HG02970 (cell line): ENCODE measurements around the gene MAFG.

Experiments used
- ATAC-seq: cut with Tn5 transposase; IDR thresholded peaks from one replicate; pipeline ENCODE4 v1.9.1; 2021; ENCODE audit warnings: mild to moderate bottlenecking, moderate library complexity, moderate number of reproducible peaks; ENCODE audit not compliant: unreplicated experiment, low FRiP score

The MAFG gene

GRCh38 chr17:81912441-81913309, 14.9 kb downstream of the MAFG start:
- no peak for ATAC-seq

GRCh38 chr17:81911969-81912368, 15.6 kb downstream of the MAFG start:
- ATAC-seq, result no peak

GRCh38 chr17:81911277-81911961, 16.1 kb downstream of the MAFG start, which contains the start of gene PCYT2:
TSS of gene PCYT2 (minus strand) at chr17:81911399. CDS start at chr17:81911355, 44 bp downstream.
- peak; percentile 67 for ATAC-seq

GRCh38 chr17:81910840-81911276, 16.7 kb downstream of the MAFG start:
- ATAC-seq, result peak; percentile 42

GRCh38 chr17:81909966-81910839, 17.3 kb downstream of the MAFG start:
- ATAC-seq, result no peak

GRCh38 chr17:81909231-81909630, 18.3 kb downstream of the MAFG start:
- no peak for ATAC-seq

- no peak for ATAC-seq
Observed at GRCh38 chr17:81908793-81909192, 18.7 kb downstream of the MAFG start.

GRCh38 chr17:81907219-81908145, 20.1 kb downstream of the MAFG start:
- no peak for ATAC-seq

- ATAC-seq, result no peak
Observed at GRCh38 chr17:81906476-81907218, 20.9 kb downstream of the MAFG start.

GRCh38 chr17:81905993-81906392, 21.5 kb downstream of the MAFG start:
- ATAC-seq, result no peak

GRCh38 chr17:81905424-81905875, 22.1 kb downstream of the MAFG start:
- ATAC-seq, result no peak

GRCh38 chr17:81904600-81905423, 22.7 kb downstream of the MAFG start:
- no peak for ATAC-seq

GRCh38 chr17:81903896-81904599, 23.5 kb downstream of the MAFG start:
- ATAC-seq, result no peak

- ATAC-seq, result no peak
Observed at GRCh38 chr17:81903415-81903831, 24.1 kb downstream of the MAFG start.

GRCh38 chr17:81902653-81903414, 24.7 kb downstream of the MAFG start:
- no peak for ATAC-seq

- ATAC-seq, result no peak
Observed at GRCh38 chr17:81902023-81902652, 25.4 kb downstream of the MAFG start, which contains the start of gene NPB. TSS of gene NPB (plus strand) at chr17:81902238. CDS start at chr17:81902278, 40 bp downstream.
